GM23338 (cell line): ENCODE results near the gene ANTXR1. TPM values are rescaled to one million over a fixed set of nuclear protein-coding genes. Genes with fewer than 3 reads are reported as not detected.

Experiments
- ATAC-seq: fragments of 200-7000 bp; cut with Tn5 transposase; 3 replicates; pipeline ENCODE4 v1.9.1; 2020
- DNase-seq: peaks from one replicate; pipeline ENCODE4 v3.0.0-alpha.2; 2015; ENCODE audit warnings: low spot score
- H2AFZ ChIP-seq: fragments of 200-600 bp; sonication (generic); 2 replicates; pipeline ENCODE4 v1.8.0; 2016; ENCODE audit warnings: antibody characterized with exemption, mild to moderate bottlenecking, moderate library complexity
- H3F3A ChIP-seq: fragments of 200-600 bp; sonication (generic); replicated peaks from 2 replicates; pipeline ENCODE4 v1.8.0; 2017; ENCODE audit warnings: antibody characterized with exemption, mixed run types, low read depth
- H3K27ac ChIP-seq: fragments of 200-600 bp; sonication (generic); 2 replicates; pipeline ENCODE4 v1.6.1; 2016; ENCODE audit warnings: low read depth
- H3K27me3 ChIP-seq: fragments of 200-600 bp; sonication (generic); 2 replicates; pipeline ENCODE4 v1.8.0; 2016; ENCODE audit warnings: mild to moderate bottlenecking, mixed run types, moderate library complexity; ENCODE audit not compliant: insufficient read depth
- H3K36me3 ChIP-seq: fragments of 200-600 bp; sonication (generic); 2 replicates; pipeline ENCODE4 v1.8.0; 2016; ENCODE audit warnings: mild to moderate bottlenecking; ENCODE audit not compliant: insufficient read depth
- H3K4me1 ChIP-seq: fragments of 200-600 bp; sonication (generic); 2 replicates; pipeline ENCODE4 v1.8.0; 2016; ENCODE audit warnings: mild to moderate bottlenecking, moderate library complexity; ENCODE audit not compliant: insufficient read depth
- H3K4me2 ChIP-seq: fragments of 200-600 bp; sonication (generic); 2 replicates; pipeline ENCODE4 v1.7.1; 2017; ENCODE audit warnings: mixed run types
- H3K4me3 ChIP-seq: fragments of 200-600 bp; sonication (generic); 2 replicates; pipeline ENCODE4 v1.6.1; 2016; ENCODE audit warnings: mixed run types
- H3K79me2 ChIP-seq: fragments of 200-600 bp; sonication (generic); replicated peaks from 2 replicates; pipeline ENCODE4 v1.8.0; 2017; ENCODE audit warnings: mild to moderate bottlenecking; ENCODE audit not compliant: insufficient read depth
- H3K9me2 ChIP-seq: fragments of 200-600 bp; sonication (generic); 2 replicates; pipeline ENCODE4 v1.8.0; 2017; ENCODE audit not compliant: insufficient read depth
- H4K20me1 ChIP-seq: fragments of 200-600 bp; sonication (generic); replicated peaks from 2 replicates; pipeline ENCODE4 v1.8.0; 2017; ENCODE audit warnings: mild to moderate bottlenecking; ENCODE audit not compliant: insufficient read depth
- H3K27ac Mint-ChIP-seq: 2 replicates; pipeline ENCODE4 v1.8.0; 2020; ENCODE audit warnings: inconsistent platforms, mild to moderate bottlenecking, moderate library complexity, mixed read lengths
- H3K27me3 Mint-ChIP-seq: 3 replicates; pipeline ENCODE4 v1.8.0; 2022; ENCODE audit warnings: low read depth, mild to moderate bottlenecking, moderate library complexity, mixed read lengths, inconsistent platforms; ENCODE audit not compliant: insufficient read depth, poor library complexity
- H3K36me3 Mint-ChIP-seq: 3 replicates; pipeline ENCODE4 v1.8.0; 2021; ENCODE audit warnings: low read depth, mild to moderate bottlenecking, inconsistent platforms, moderate library complexity, mixed read lengths
- H3K4me1 Mint-ChIP-seq: 3 replicates; pipeline ENCODE4 v1.8.0; 2020; ENCODE audit warnings: mild to moderate bottlenecking, inconsistent platforms, mixed read lengths
- H3K4me3 Mint-ChIP-seq: 3 replicates; pipeline ENCODE4 v1.8.0; 2021; ENCODE audit warnings: moderate library complexity, mild to moderate bottlenecking, inconsistent platforms, mixed read lengths
- H3K9me3 Mint-ChIP-seq: 3 replicates; pipeline ENCODE4 v1.8.0; 2020; ENCODE audit warnings: moderate library complexity, mild to moderate bottlenecking, inconsistent platforms, mixed read lengths
- CTCF ChIP-seq, 2 experiments: fragments of 200-600 bp in 1 of 2; sonication (generic) in 1 of 2; conservative IDR thresholded peaks; 2 replicates each; pipeline versions ENCODE4 v1.5.1 to v1.6.1; 2016 to 2017; ENCODE audit warnings: antibody characterized with exemption in 2 of 2, low read depth in 2 of 2, mild to moderate bottlenecking in 2 of 2, moderate library complexity in 1 of 2
- ETS1 ChIP-seq: IDR thresholded peaks from 2 replicates; pipeline ENCODE4 v1.6.1; 2016; ENCODE audit warnings: antibody characterized with exemption
- EZH2 ChIP-seq: fragments of 200-600 bp; sonication (generic); IDR thresholded peaks from one replicate; pipeline ENCODE4 v1.8.0; 2017; ENCODE audit warnings: antibody characterized with exemption, mild to moderate bottlenecking, low read depth; ENCODE audit not compliant: unreplicated experiment
- JUNB ChIP-seq: IDR thresholded peaks from one replicate; pipeline ENCODE4 v1.6.1; 2016; ENCODE audit warnings: antibody characterized with exemption; ENCODE audit not compliant: unreplicated experiment
- NANOG ChIP-seq: IDR thresholded peaks from 2 replicates; pipeline ENCODE4 v1.6.1; 2016; ENCODE audit warnings: antibody characterized with exemption, borderline replicate concordance
- POLR2AphosphoS5 ChIP-seq: IDR thresholded peaks from 2 replicates; pipeline ENCODE4 v1.6.1; 2016; ENCODE audit warnings: antibody characterized with exemption, low read depth
- ZNF114 ChIP-seq: fragments of 250-450 bp; sonication (Bioruptor Pico); IDR thresholded peaks from 2 replicates; pipeline ENCODE4 v1.5.0; 2020; ENCODE audit warnings: mild to moderate bottlenecking, moderate library complexity
- ZNF331 ChIP-seq: fragments of 250-450 bp; sonication (Bioruptor Pico); IDR thresholded peaks from 2 replicates; pipeline ENCODE4 v1.5.0; 2020; ENCODE audit warnings: low read depth, mild to moderate bottlenecking, moderate library complexity
- ZNF462 ChIP-seq: fragments of 250-450 bp; sonication (Bioruptor Pico); IDR thresholded peaks from 2 replicates; pipeline ENCODE4 v1.5.0; 2020; ENCODE audit warnings: mild to moderate bottlenecking, moderate library complexity
- polyA plus RNA-seq: library from polyadenylated mRNA; unstranded; fragments of >200 nt; fragmentation: Nextera tagmentation; extraction: Ambion mirVana; gene quantifications from 2 replicates; pipeline ENCODE4 v1.2.1, GENCODE V29; 2016
- total RNA-seq: library from RNA; depleted of rRNA; stranded (reverse); fragments of >200 nt; shearing (Covaris generic); gene quantifications from 2 replicates; pipeline ENCODE4 v1.2.3, GENCODE V29; 2014

Gene ANTXR1
- total and polyA plus RNA-seq, 2 experiments from 2014 or later = 16.1 to 23.1 TPM

GRCh38 chr2:69001879-69002278 is 11.1 kb upstream of the ANTXR1 start:
- no peaks in the 10 kb centered on the region for H3K4me1 ChIP-seq
- no peak for ATAC-seq
- H3K27me3 ChIP-seq = no peaks in the 10 kb centered on the region
- no peak overlapping the region for H3K4me3 ChIP-seq
- no peaks in the 10 kb centered on the region for H3F3A ChIP-seq
- DNase-seq = no peak
- H3K79me2 ChIP-seq = no peaks in the 10 kb centered on the region
- Mint-ChIP-seq H3K27ac (no peak overlapping the region), H3K36me3 (peaks cover 5% of the 10 kb centered on the region; the same call in 2 of the 3 replicates), H3K4me1 (no peaks in the 10 kb centered on the region), H3K4me3 (no peak overlapping the region), H3K9me3 (peaks cover 12% of the 10 kb centered on the region), H3K27me3 (peaks cover 2% of the 10 kb centered on the region)
- no peaks in the 10 kb centered on the region for H4K20me1 ChIP-seq
- H3K4me2 ChIP-seq = no peak overlapping the region
- H3K36me3 ChIP-seq = no peaks in the 10 kb centered on the region; the same call in 1 of the 2 replicates
- H3K27ac ChIP-seq = no peak overlapping the region
- no peak overlapping the region for H2AFZ ChIP-seq
- no peaks in the 10 kb centered on the region for H3K9me2 ChIP-seq
- TF ChIP-seq ZNF114 (CRISPR knock-in tag) (no peak), ZNF462 (no peak), NANOG (no peak), POLR2AphosphoS5 (no peak), JUNB (no peak), ZNF331 (CRISPR knock-in tag) (no peak), ETS1 (no peak), CTCF (conservative IDR thresholded peaks at IDR 0.05; ENCODE audit: low read depth in 2 of 2) (no peak), EZH2 (no peak)
